NCI-H526 (cell line): ENCODE measurements around the gene PLAGL2.

Source experiments
- DNase-seq, 2 experiments: peaks; one replicate each; lab custom pipeline; 2025; lab: John Stamatoyannopoulos, UW

Gene PLAGL2

DNA sequence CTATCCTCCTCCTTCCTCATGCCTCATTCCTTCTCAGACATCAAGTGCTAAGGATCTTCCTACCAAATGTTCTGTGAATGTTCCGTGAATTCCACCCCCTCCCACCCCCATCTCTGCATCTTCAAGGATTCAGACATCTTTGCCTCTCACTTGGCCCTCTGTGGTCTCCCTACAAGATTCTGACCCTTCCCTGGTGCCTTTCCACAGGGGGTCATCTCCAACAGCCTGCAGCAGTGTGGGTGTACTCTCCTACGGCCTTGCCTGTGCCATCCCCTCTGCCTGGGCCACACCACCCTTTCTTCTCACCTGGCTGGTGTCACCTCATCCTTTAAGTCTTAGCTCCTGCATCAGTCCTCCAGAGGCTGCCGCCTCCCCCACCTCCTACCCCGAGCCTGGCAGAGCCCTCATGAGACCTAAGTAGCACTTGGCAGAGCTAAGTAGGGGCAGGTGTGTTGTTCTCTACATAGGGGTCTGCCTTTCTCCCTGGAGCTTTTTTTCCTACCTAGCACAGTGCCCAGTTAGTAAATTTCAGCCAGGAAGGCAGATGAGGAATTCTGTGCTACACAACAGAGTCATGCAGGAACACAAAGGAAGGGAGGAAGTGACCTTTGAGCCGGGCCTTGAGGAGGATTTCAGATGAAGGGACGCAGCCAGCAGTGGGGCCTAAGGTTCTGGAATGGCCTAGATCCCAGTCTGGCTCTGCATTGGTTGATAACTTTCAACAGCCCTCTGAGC is 55.0 kb downstream of the PLAGL2 start:
- DNase-seq = no peak

DNA sequence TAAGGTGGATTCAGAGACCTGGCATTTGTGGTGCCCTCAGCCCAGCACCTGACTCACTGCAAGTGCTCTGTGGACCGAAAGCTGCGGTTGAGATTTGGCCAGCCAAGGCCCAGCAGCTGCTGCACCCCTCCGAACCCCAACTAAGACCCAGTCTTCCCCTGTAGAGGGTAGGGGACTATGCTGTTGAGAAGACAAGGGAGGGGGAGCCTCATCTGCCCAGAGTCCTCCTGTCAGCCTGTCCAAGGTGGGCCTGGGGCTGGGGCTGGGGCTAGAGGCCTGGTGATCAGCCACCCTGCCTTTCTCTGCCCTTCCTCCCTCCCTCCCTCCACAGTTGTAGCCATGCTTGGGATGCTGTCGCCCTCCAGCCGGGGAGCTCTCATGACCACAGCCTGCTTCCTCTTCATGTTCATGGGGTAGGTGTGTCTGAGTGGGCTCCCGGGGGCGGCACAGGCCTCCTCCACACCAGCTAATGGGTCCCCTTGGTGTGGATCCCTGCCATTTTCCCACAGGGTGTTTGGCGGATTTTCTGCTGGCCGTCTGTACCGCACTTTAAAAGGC is 57.2 kb downstream of the PLAGL2 start:
- DNase-seq = no peak

DNA sequence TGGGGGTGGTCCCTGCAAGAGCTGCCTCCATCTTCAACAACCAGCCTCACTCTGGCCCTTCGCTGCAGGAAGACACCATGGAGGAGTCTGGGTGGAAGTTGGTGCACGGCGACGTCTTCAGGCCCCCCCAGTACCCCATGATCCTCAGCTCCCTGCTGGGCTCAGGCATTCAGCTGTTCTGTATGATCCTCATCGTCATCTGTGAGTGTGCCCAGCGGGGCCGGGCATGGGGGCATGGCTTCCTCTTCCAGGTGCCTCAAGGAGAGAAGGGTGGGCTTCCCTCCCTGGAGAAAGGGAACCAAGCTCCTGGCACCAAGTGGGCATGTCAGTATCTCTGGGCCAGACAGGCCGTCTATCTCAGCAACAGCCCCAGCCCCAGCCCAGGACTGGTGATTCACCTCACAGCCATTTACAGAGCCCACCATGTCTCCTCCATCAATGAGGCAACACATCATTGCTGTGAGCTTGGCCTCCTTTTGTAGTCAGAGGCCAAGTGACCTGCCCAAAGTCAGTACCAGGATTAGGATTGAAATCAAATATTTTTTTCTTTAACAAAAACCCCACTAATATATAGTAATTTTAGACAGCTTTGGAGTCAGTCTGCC is 57.9 kb downstream of the PLAGL2 start:
- no peak for DNase-seq

DNA sequence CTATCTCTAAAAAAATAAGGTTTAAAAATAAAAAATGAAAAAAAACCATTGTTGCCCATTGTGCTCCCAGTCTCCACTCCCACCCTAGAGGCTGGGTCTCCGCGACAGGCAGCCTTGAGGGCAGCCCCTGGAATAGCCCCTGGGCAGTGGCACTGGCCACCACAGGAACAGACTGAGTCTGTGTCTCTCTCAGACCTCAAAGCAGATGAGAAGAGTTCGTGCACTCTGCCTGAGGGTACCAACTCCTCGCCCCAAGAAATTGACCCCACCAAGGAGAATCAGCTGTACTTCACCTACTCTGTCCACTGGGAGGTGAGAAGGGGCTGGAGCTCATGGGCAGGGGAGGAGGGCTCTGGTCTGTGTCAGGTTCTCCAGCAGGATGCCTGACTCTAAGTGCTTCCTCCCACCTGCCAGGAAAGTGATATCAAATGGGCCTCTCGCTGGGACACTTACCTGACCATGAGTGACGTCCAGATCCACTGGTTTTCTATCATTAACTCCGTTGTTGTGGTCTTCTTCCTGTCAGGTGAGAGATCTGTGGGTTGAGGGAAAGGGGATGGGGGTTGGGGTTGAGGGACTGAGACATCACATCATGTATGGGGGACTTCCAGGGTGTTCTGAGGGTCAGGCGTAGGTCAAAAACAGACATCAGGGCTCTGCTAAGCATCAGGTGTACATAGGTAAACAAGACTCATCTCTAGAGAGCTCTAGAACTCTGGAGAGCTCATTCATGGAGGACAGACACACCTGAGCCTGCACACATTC is 62.5 kb downstream of the PLAGL2 start:
- no peak for DNase-seq

DNA sequence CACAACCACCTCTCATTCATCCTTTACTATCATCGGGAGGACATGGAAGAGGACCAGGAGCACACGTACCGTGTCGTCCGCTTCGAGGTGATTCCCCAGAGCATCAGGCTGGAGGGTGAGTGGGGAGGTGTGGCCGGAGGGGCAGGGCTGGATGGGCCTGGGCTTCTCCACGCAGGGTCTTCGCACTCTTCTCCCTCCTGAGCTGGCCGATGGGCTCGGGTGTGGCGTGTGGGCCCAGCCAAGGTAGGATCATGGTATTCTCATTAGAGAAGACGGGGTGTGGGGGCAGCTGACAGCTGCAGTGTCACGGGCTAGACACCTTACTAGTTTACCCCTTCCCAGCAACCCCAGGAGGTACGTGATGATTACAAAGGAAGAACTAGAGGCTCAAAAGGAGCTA is 64.6 kb downstream of the PLAGL2 start:
- DNase-seq = no peak
